ENCODE results near the gene DNAH2. TPM values are rescaled to one million over a fixed set of nuclear protein-coding genes. Genes with fewer than 3 reads are reported as not detected.

The DNAH2 gene
- total and polyA plus RNA-seq, 2 of the 13 experiments (the other 11 are each of a cell fraction or from before 2014, with no cell fraction given) = not detected

GRCh38 chr17:7818746-7819645 is 101.5 kb downstream of the DNAH2 start:
- TF ChIP-seq MLLT10 (CRISPR knock-in tag; IDR thresholded peaks at IDR 0.05) = no peak
- TF ChIP-seq TSC22D2 (CRISPR knock-in tag; IDR thresholded peaks at IDR 0.05; ENCODE audit: borderline replicate concordance) = no peak
- TF ChIP-seq SP2 (CRISPR knock-in tag; IDR thresholded peaks at IDR 0.05) = no peak
- TF ChIP-seq ETS1 (CRISPR knock-in tag; IDR thresholded peaks at IDR 0.05) = no peak
- TF ChIP-seq TFDP2 (CRISPR knock-in tag; IDR thresholded peaks at IDR 0.05) = no peak
- no peak for TF ChIP-seq ZNF782 (CRISPR knock-in tag; IDR thresholded peaks at IDR 0.05; ENCODE audit: borderline replicate concordance)
- no peak for TF ChIP-seq CCAR2 (optimal IDR thresholded peaks at IDR 0.05; ENCODE audit: low read depth, low read length)
- no peak for TF ChIP-seq SRSF1 (optimal IDR thresholded peaks at IDR 0.05; ENCODE audit: low read depth, low read length)
- TF ChIP-seq GLMP (CRISPR knock-in tag; IDR thresholded peaks at IDR 0.05; ENCODE audit: borderline replicate concordance) = no peak
- TF ChIP-seq NFKBIZ (CRISPR knock-in tag; IDR thresholded peaks at IDR 0.05) = no peak
- no peak for TF ChIP-seq RARG (CRISPR knock-in tag; IDR thresholded peaks at IDR 0.05; ENCODE audit: low read depth)
- no peak overlapping the region for H3K27ac ChIP-seq (ENCODE audit: extremely low read length, insufficient read depth, low read length)
- BruUV-seq (replicated peaks) = no TSS peak
- intact Hi-C loops (cut with micrococcal nuclease; ENCODE audit: unreplicated experiment) = no loop called here
- no peaks in the 10 kb centered on the region for H3K4me1 ChIP-seq (ENCODE audit: insufficient read depth, low read length)
- H2AFZ ChIP-seq (ENCODE audit: low read length) = no peak overlapping the region
- POLR2A ChIA-PET = no interaction called here
- FAIRE-seq = no peak
- 44% methylated on average over 21 of the region's 27 CpGs for WGBS (ENCODE audit: low lambda C conversion rate)
- H3K9me3 ChIP-seq (ENCODE audit: low read length) = no peaks in the 10 kb centered on the region
- no peak overlapping the region for H3K4me3 ChIP-seq (replicated peaks in 1 of 3; ENCODE audit: insufficient read depth in 1 of 3, low read depth in 2 of 3, low read length in 3 of 3)
- H4K20me1 ChIP-seq (ENCODE audit: insufficient read depth, low read length) = no peaks in the 10 kb centered on the region
- in situ Hi-C loops (cut with HindIII; ENCODE audit: extremely low pct_ligation_motif_present, low pct_unique_long_range_greater_than_20kb) = no loop called here
- H3K36me3 ChIP-seq (replicated peaks in 1 of 2; ENCODE audit: control insufficient read depth in 1 of 2, insufficient read depth in 2 of 2, low read length in 2 of 2) = no peaks in the 10 kb centered on the region
- H3K4me2 ChIP-seq (ENCODE audit: low read depth, low read length) = no peak overlapping the region
- DNase-seq (ENCODE audit: low spot score) = no peak
- CTCF ChIA-PET (ENCODE audit: low intra/inter-chr PET ratio, low total read pairs) = no interaction called here
- no peak for ATAC-seq
- H3K9ac ChIP-seq (ENCODE audit: insufficient read depth, low read depth, low read length) = no peak overlapping the region
- no peaks in the 10 kb centered on the region for H3K79me2 ChIP-seq (ENCODE audit: insufficient read depth, low read length)
- H3K27me3 ChIP-seq (ENCODE audit: control insufficient read depth in 1 of 2, insufficient read depth in 2 of 2, low read length in 2 of 2) = peaks cover 1 to 46% of the 10 kb centered on the region in 2 experiments; a peak in 4 of 5 replicates
